ENCODE data around the gene MBD3L2B.
"Not testable (repeated sequence)": the region's sequence is repeated elsewhere in the genome, so short reads cannot be mapped to it uniquely, and the experiment has no call there.

The MBD3L2B gene

GRCh38 chr19:7021331-7021730 is at the start of gene MBD3L2B:
TSS of gene MBD3L2B (minus strand) at chr19:7021431. CDS start at chr19:7021397, 34 bp downstream.
- DNase-seq (ENCODE audit: low spot score); in situ Hi-C loops (cut with MboI; ENCODE audit: low sequenced_read_pairs, unreplicated experiment): not testable (repeated sequence)

GRCh38 chr19:7069904-7070226 is 48.6 kb upstream of the MBD3L2B start:
- in situ Hi-C loops (cut with MboI; ENCODE audit: low sequenced_read_pairs, unreplicated experiment), result no loop called here
- no peak for DNase-seq (ENCODE audit: low spot score)
- TF ChIP-seq, protein P1, sequence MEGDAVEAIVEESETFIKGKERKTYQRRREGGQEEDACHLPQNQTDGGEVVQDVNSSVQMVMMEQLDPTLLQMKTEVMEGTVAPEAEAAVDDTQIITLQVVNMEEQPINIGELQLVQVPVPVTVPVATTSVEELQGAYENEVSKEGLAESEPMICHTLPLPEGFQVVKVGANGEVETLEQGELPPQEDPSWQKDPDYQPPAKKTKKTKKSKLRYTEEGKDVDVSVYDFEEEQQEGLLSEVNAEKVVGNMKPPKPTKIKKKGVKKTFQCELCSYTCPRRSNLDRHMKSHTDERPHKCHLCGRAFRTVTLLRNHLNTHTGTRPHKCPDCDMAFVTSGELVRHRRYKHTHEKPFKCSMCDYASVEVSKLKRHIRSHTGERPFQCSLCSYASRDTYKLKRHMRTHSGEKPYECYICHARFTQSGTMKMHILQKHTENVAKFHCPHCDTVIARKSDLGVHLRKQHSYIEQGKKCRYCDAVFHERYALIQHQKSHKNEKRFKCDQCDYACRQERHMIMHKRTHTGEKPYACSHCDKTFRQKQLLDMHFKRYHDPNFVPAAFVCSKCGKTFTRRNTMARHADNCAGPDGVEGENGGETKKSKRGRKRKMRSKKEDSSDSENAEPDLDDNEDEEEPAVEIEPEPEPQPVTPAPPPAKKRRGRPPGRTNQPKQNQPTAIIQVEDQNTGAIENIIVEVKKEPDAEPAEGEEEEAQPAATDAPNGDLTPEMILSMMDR (IDR thresholded peaks at IDR 0.05; ENCODE audit: borderline replicate concordance, control extremely low read depth, extremely low read depth, insufficient read depth, missing control alignments), result no peak

GRCh38 chr19:7069042-7069903 is 48.0 kb upstream of the MBD3L2B start, which contains the start of gene ZNF557:
TSS of gene ZNF557 (plus strand) at chr19:7069703. CDS start at chr19:7075075, 5,372 bp downstream.
- in situ Hi-C loops (cut with MboI; ENCODE audit: low sequenced_read_pairs, unreplicated experiment), result no loop called here
- peak; percentile 98 for DNase-seq (ENCODE audit: low spot score)
- TF ChIP-seq, protein P1 (IDR thresholded peaks at IDR 0.05; ENCODE audit: borderline replicate concordance, control extremely low read depth, extremely low read depth, insufficient read depth, missing control alignments), result no peak

- TF ChIP-seq, protein P1 (IDR thresholded peaks at IDR 0.05; ENCODE audit: borderline replicate concordance, control extremely low read depth, extremely low read depth, insufficient read depth, missing control alignments), result no peak
- DNase-seq (ENCODE audit: low spot score), result no peak
- in situ Hi-C loops (cut with MboI; ENCODE audit: low sequenced_read_pairs, unreplicated experiment), result no loop called here
Measured at GRCh38 chr19:7068599-7068998, 47.4 kb upstream of the MBD3L2B start.

- in situ Hi-C loops (cut with MboI; ENCODE audit: low sequenced_read_pairs, unreplicated experiment), result no loop called here
- TF ChIP-seq, protein P1 (IDR thresholded peaks at IDR 0.05; ENCODE audit: borderline replicate concordance, control extremely low read depth, extremely low read depth, insufficient read depth, missing control alignments), result no peak
- no peak for DNase-seq (ENCODE audit: low spot score)
Measured at GRCh38 chr19:7067716-7068115, 46.5 kb upstream of the MBD3L2B start.

GRCh38 chr19:7067122-7067521 is 45.9 kb upstream of the MBD3L2B start:
- in situ Hi-C loops (cut with MboI; ENCODE audit: low sequenced_read_pairs, unreplicated experiment); DNase-seq (ENCODE audit: low spot score): not testable (repeated sequence)

DNA sequence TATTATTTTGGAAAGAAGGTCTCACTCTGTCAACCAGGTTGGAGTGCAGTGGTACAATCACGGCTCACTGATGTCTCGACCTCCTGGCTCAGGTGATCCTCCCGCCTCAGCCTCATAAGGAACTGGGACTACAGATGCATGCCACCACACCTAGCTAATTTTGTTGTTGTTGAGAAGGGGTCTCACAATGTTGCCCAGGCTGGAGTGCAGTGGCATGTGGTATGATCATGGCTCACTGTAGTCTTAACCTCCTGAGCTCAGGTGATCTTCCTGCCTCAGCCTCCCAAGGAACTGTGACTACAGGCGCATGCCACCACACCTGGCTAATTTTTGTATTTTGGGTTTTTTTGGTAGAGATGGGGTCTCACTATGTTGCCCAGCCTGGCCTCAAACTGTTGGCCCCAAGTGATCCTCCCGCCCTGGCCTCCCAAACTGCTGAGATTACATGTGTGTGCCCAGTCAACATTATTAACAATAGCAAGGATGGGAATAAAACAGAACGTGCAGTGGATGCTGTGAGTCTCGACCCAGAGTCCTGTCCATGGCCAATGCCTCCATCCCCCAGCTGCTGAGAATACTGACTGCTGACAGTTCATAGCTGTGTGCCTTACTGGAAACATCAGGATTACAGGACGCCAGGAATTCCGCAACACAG is 42.7 kb upstream of the MBD3L2B start:
- TF ChIP-seq, protein P1 (IDR thresholded peaks at IDR 0.05; ENCODE audit: borderline replicate concordance, control extremely low read depth, extremely low read depth, insufficient read depth, missing control alignments), result no peak
- DNase-seq (ENCODE audit: low spot score), result no peak
- in situ Hi-C loops (cut with MboI; ENCODE audit: low sequenced_read_pairs, unreplicated experiment), result no loop called here

Measured in GM13976 (cell line).